Measurements from ENCODE around the gene MID2.

MID2 gene

DNA sequence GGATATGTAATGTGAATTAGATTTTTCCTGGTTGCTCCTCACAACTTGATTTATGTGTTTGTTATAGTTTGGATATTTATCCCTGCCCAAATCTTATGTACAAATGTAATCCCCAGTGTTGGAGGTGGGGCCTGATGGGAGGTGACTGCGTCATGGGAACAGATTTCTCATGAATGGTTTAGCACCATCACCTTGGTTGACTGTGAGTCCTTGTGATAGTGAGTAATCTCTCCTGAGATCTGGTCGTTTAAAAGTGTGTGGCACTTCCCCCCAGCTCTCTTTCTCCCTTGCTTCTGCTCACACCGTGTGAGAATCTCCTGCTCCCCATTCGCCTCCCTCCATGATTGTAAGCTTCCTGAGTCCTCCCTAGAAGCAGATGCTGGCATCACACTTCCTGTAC is 2.2 kb downstream of the MID2 start:
- TF ChIP-seq, protein P1, sequence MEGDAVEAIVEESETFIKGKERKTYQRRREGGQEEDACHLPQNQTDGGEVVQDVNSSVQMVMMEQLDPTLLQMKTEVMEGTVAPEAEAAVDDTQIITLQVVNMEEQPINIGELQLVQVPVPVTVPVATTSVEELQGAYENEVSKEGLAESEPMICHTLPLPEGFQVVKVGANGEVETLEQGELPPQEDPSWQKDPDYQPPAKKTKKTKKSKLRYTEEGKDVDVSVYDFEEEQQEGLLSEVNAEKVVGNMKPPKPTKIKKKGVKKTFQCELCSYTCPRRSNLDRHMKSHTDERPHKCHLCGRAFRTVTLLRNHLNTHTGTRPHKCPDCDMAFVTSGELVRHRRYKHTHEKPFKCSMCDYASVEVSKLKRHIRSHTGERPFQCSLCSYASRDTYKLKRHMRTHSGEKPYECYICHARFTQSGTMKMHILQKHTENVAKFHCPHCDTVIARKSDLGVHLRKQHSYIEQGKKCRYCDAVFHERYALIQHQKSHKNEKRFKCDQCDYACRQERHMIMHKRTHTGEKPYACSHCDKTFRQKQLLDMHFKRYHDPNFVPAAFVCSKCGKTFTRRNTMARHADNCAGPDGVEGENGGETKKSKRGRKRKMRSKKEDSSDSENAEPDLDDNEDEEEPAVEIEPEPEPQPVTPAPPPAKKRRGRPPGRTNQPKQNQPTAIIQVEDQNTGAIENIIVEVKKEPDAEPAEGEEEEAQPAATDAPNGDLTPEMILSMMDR (IDR thresholded peaks at IDR 0.05): no peak
- DNase-seq (ENCODE audit: low spot score): no peak
- H3K4me3 ChIP-seq: peak overlapping the region; percentile 69
- peak overlapping the region in 1 of 2 donors; percentile 89 for H3K27ac ChIP-seq

DNA sequence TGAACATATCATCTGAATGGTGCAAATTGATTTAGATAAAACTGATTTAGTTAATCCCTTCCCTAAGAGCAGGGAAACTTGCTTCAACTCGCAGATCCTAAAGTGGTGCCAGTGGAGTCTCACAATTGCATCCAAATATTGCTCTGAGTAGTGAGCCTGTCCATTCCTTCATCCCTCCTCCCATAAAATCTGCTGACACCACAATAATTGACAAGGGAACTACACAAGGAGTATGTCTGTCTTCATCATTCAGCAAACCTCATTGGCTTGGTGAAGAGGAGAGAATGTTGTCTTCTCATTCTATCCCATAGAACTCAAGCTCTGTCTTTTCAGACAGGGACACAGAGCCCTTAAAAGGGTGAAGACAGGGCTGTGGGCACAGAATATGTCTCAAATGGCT is 4.2 kb downstream of the MID2 start:
- no peak for DNase-seq (ENCODE audit: low spot score)
- Histone ChIP-seq H3K27ac (no peak overlapping the region), H3K4me3 (no peak overlapping the region)
- TF ChIP-seq, protein P1 (IDR thresholded peaks at IDR 0.05): no peak

DNA sequence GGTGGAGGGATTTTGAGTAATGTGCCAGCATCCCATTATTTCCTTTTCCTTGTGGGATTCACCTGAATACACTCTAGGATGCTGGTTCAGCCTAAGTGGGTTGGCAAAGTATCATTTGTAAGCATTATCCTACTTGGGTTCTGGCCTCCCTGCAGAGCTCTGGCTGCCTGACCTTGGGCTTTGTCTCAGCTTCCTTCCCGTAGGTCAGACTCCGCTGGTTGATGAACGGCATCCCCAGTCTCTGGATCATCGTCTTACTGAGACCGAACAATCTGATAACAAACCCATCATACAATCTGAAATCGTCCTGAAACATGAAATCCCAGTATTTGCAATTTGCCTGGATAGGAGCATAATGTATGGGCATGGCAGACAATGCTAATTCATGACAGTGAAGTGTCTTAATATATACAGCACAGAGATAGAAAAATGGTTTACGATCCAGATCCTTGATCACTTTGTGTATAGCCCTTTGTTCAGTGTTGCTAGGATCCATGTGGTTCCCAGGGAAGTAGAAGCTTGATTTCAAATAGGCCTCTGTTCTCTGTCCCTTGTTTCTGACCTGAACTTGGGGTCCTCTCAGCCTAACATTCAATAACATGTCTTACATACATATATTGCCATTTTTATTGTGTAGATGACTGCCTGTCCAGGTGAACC is 5.5 kb downstream of the MID2 start:
- TF ChIP-seq, protein P1 (IDR thresholded peaks at IDR 0.05): no peak
- H3K27ac ChIP-seq: no peak overlapping the region
- DNase-seq (ENCODE audit: low spot score): no peak
- H3K4me3 ChIP-seq: no peak overlapping the region

DNA sequence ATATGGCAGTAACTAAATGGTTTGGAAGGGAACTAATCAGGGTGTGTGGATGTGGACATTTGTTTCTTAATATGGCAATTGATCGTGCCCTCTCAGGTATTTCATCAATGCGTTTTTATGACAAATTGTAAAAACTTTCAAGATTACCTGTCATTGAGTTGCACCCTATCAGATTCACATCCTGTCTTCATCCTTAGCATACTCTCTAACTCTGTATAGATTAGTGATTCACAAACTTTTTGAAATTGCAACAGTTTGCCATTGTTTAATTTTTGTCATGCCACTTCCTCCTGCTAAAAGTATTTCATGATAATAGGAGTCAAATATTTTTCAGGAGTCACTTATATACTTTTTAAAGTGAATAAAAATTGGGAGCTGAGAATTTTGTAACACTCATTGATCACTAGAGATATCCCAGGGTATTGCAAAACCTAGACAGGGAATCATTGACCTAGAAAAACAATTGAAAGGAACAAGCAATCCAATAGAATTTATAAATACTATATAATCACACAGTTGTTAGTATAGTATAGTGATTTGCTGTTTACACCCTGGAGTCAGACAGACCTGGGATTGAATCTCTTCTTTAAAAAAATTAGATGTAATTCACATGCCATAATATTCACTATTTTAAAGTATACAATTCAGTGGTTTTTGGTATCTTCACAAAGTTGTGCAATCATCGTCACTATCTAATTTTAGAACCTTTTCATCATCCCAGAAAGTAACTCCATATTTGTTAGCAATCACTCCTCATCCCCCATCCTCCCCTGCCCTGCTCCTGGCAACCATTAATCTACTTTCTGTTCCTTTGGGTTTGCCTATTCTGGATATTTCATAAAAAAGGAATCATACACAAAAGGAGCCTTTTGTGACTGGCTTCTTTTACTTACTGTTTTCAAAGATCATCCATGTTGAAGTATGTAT is 8.9 kb downstream of the MID2 start:
- no peak for DNase-seq (ENCODE audit: low spot score)
- no peak overlapping the region for H3K27ac ChIP-seq
- H3K4me3 ChIP-seq: no peak overlapping the region
- TF ChIP-seq, protein P1 (IDR thresholded peaks at IDR 0.05): no peak

DNA sequence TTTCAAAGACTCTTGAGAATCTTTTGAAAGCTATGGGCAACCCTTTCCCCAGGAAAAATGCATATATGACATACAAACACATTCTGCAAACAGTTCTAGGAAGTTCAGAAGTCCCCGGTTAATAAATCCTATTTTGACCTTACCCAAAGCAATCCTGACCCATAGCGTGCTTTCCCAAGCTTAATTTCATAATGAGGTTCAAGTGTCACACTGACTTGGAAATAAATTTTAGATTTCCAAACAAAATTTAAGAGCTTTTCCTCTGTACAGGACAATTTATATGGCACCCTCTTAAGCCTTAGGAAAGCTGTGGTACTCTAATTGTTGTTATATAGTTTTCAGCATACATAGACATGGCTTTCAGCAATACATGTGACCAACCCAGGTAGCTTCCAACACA is 11.3 kb downstream of the MID2 start:
- Histone ChIP-seq H3K4me3 (no peak overlapping the region), H3K27ac (no peak overlapping the region)
- TF ChIP-seq, protein P1 (IDR thresholded peaks at IDR 0.05): no peak
- DNase-seq (ENCODE audit: low spot score): no peak

DNA sequence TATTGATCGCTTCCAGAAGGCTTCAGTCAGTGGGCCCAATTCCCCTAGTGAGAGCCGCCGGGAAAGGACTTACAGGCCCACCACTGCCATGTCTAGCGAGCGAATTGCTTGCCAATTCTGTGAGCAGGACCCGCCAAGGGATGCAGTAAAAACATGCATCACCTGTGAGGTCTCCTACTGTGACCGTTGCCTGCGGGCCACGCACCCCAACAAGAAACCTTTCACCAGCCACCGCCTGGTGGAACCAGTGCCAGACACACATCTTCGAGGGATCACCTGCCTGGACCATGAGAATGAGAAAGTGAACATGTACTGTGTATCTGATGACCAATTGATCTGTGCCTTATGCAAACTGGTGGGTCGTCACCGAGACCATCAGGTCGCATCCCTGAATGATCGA is 15.3 kb downstream of the MID2 start:
- no peak for DNase-seq (ENCODE audit: low spot score)
- TF ChIP-seq, protein P1 (IDR thresholded peaks at IDR 0.05): no peak
- Histone ChIP-seq H3K27ac (no peak overlapping the region), H3K4me3 (no peak overlapping the region)
